Measurements from ENCODE around the gene F2. TPM values are rescaled to one million over a fixed set of nuclear protein-coding genes. Genes with fewer than 3 reads are reported as not detected.
A peak's percentile ranks its signal among the peaks of the same experiment; 100 is the strongest.

Gene F2
- total RNA-seq, 1 donor from 2014 or later, result not detected

- no peak overlapping the region for H3K4me3 ChIP-seq
- DNase-seq (peak; percentile 55), ATAC-seq (no peak)
- H3K4me1 ChIP-seq, result no peaks in the 10 kb centered on the region
- intact Hi-C loops (cut with DNase I), result no loop called here
- no peaks in the 10 kb centered on the region for H3K36me3 ChIP-seq
- no peak for TF ChIP-seq CTCF (IDR thresholded peaks at IDR 0.05)
- H3K27ac ChIP-seq, result no peak overlapping the region
- no peaks in the 10 kb centered on the region for H3K9me3 ChIP-seq
- H3K27me3 ChIP-seq, result no peaks in the 10 kb centered on the region
Observed at GRCh38 chr11:46727952-46728658, 9.1 kb downstream of the F2 start.

GRCh38 chr11:46728659-46729040, 9.6 kb downstream of the F2 start:
- Histone ChIP-seq H3K4me3 (no peak overlapping the region), H3K27ac (no peak overlapping the region), H3K9me3 (no peaks in the 10 kb centered on the region), H3K27me3 (no peaks in the 10 kb centered on the region), H3K36me3 (no peaks in the 10 kb centered on the region), H3K4me1 (no peaks in the 10 kb centered on the region)
- DNase-seq, result peak; percentile 31
- intact Hi-C loops (cut with DNase I), result no loop called here
- TF ChIP-seq CTCF (IDR thresholded peaks at IDR 0.05), result no peak
- ATAC-seq, result no peak

- ATAC-seq (no peak), DNase-seq (peak; percentile 46)
- Histone ChIP-seq H3K27ac (no peak overlapping the region), H3K27me3 (no peaks in the 10 kb centered on the region), H3K4me3 (no peak overlapping the region), H3K9me3 (no peaks in the 10 kb centered on the region), H3K4me1 (no peaks in the 10 kb centered on the region), H3K36me3 (no peaks in the 10 kb centered on the region)
- TF ChIP-seq CTCF (IDR thresholded peaks at IDR 0.05), result no peak
- intact Hi-C loops (cut with DNase I), result no loop called here
Observed at GRCh38 chr11:46729110-46730027, 10.4 kb downstream of the F2 start.

- H3K4me3 ChIP-seq, result no peak overlapping the region
- no peak overlapping the region for H3K27ac ChIP-seq
- TF ChIP-seq CTCF (IDR thresholded peaks at IDR 0.05), result no peak
- no peaks in the 10 kb centered on the region for H3K27me3 ChIP-seq
- H3K9me3 ChIP-seq, result no peaks in the 10 kb centered on the region
- DNase-seq (peak; percentile 7), ATAC-seq (no peak)
- H3K4me1 ChIP-seq, result no peaks in the 10 kb centered on the region
- no peaks in the 10 kb centered on the region for H3K36me3 ChIP-seq
- intact Hi-C loops (cut with DNase I), result no loop called here
Observed at GRCh38 chr11:46731545-46731944, 12.5 kb downstream of the F2 start.

- Histone ChIP-seq H3K4me3 (no peak overlapping the region), H3K27ac (no peak overlapping the region), H3K36me3 (no peaks in the 10 kb centered on the region), H3K27me3 (no peaks in the 10 kb centered on the region), H3K9me3 (no peaks in the 10 kb centered on the region), H3K4me1 (no peaks in the 10 kb centered on the region)
- DNase-seq, result peak; percentile 23
- intact Hi-C loops (cut with DNase I), result no loop called here
- TF ChIP-seq CTCF (IDR thresholded peaks at IDR 0.05), result no peak
- no peak for ATAC-seq
Observed at GRCh38 chr11:46733234-46733633, 14.2 kb downstream of the F2 start.

All from upper lobe of right lung (tissue), 1 donor.